Adrenal gland (tissue), 5 donors: ENCODE results near the gene H2BK1.

Source experiments
- CTCF ChIP-seq, 6 experiments: fragments of 450-650 bp in 4 of 6; fragments of 200-600 bp in 2 of 6; sonication (generic) in 1 of 6; IDR thresholded peaks; 1 replicate in 5 of 6; 2 replicates in 1 of 6; pipeline versions ENCODE4 v1.5.1 to v1.8.0; 2016 to 2021; ENCODE audit warnings: antibody characterized with exemption in 6 of 6, mild to moderate bottlenecking in 2 of 6, moderate library complexity in 1 of 6
- POLR2A ChIP-seq, 2 donors: fragments of 450-650 bp; IDR thresholded peaks; one replicate each; pipeline ENCODE4 v1.6.1; 2017; ENCODE audit warnings: antibody characterized with exemption in 2 of 2, mild to moderate bottlenecking in 2 of 2, moderate library complexity in 1 of 2
- donor health status: DM: no; HTN: no; CAD: no.

- TF ChIP-seq CTCF (IDR thresholded peaks at IDR 0.05) (no peak), POLR2A (IDR thresholded peaks at IDR 0.05) (no peak)
Observed at GRCh38 chr7:151225948-151226510, 15.7 kb upstream of the H2BK1 start.
